Gastrocnemius medialis (tissue), 4 donors: Measurements from ENCODE around the gene PPRC1. TPM values are rescaled to one million over a fixed set of nuclear protein-coding genes. Genes with fewer than 3 reads are reported as not detected.

ENCODE experiments used
- ATAC-seq, 2 donors: fragments of 150-250 bp; one replicate each; pipeline ENCODE4 v1.9.1; 2016
- DNase-seq, 2 donors: peaks; one replicate each; pipeline ENCODE4 v3.0.0-alpha.2; 2019
- H3K27ac ChIP-seq, 4 donors: fragments of 200-600 bp; sonication (generic); 1 replicate in 1 of 4; 2 replicates in 3 of 4; pipeline ENCODE4 v1.5.1; 2016 to 2018; ENCODE audit warnings: mild to moderate bottlenecking in 2 of 4, moderate library complexity in 1 of 4
- H3K27me3 ChIP-seq, 3 donors: fragments of 200-600 bp; sonication (generic) in 2 of 3; 1 replicate in 1 of 3; 2 replicates in 2 of 3; pipeline versions ENCODE4 v1.5.1 to v1.6.0; 2016 to 2019; ENCODE audit warnings: mild to moderate bottlenecking in 1 of 3, moderate library complexity in 1 of 3
- H3K36me3 ChIP-seq, 2 donors: fragments of 200-600 bp; sonication (generic) in 1 of 2; one replicate each; pipeline ENCODE4 v1.5.1; 2017 to 2018
- H3K4me1 ChIP-seq, 2 donors: fragments of 200-600 bp; sonication (generic) in 1 of 2; one replicate each; pipeline ENCODE4 v1.5.1; 2016 to 2017; ENCODE audit warnings: mild to moderate bottlenecking in 2 of 2
- H3K4me3 ChIP-seq, 4 donors: fragments of 200-600 bp; sonication (generic) in 3 of 4; 1 replicate in 1 of 4; 2 replicates in 3 of 4; pipeline ENCODE4 v1.5.1; 2016 to 2019; ENCODE audit warnings: mild to moderate bottlenecking in 2 of 4
- H3K9me3 ChIP-seq, 3 donors: fragments of 200-600 bp; sonication (generic) in 2 of 3; 1 replicate in 1 of 3; 2 replicates in 2 of 3; pipeline ENCODE4 v1.5.1; 2016 to 2019
- POLR2A ChIP-seq, 2 donors: fragments of 450-650 bp; IDR thresholded peaks; one replicate each; pipeline ENCODE4 v1.6.1; 2017; ENCODE audit warnings: antibody characterized with exemption in 2 of 2, mild to moderate bottlenecking in 2 of 2, moderate library complexity in 2 of 2
- in situ Hi-C, 4 donors: fragments of 200-750 bp; cut with MboI; loops; one replicate each; pipeline versions ENCODE4 v1.15.0 to v1.8.0; 2017; ENCODE audit warnings: low sequenced_read_pairs in 4 of 4
- intact Hi-C: fragments of 100-400 bp; cut with DNase I; formaldehyde crosslinking; loops from one replicate; pipeline ENCODE4 v1.15.1; 2023; ENCODE audit warnings: low total_unique reads
- total RNA-seq, 4 donors: library from RNA; depleted of rRNA; stranded (reverse); fragments of >200 nt; gene quantifications; one replicate each; pipeline versions ENCODE4 v1.1.0 to v1.2.3, GENCODE V29; 2016
- TF ChIP-seq, protein P1 (sequence below), 5 experiments: fragments of 450-650 bp in 3 of 5; fragments of 200-600 bp in 2 of 5; sonication (generic) in 2 of 5; IDR thresholded peaks in 4 of 5; conservative IDR thresholded peaks in 1 of 5; 1 replicate in 4 of 5; 2 replicates in 1 of 5; pipeline ENCODE4 v1.5.1; 2016 to 2019; ENCODE audit warnings: antibody characterized with exemption in 5 of 5, mild to moderate bottlenecking in 3 of 5, moderate library complexity in 3 of 5

Gene PPRC1
- total RNA-seq, 4 donors from 2014 or later = 13.3 to 26.5 (median 17.1) TPM

DNA sequence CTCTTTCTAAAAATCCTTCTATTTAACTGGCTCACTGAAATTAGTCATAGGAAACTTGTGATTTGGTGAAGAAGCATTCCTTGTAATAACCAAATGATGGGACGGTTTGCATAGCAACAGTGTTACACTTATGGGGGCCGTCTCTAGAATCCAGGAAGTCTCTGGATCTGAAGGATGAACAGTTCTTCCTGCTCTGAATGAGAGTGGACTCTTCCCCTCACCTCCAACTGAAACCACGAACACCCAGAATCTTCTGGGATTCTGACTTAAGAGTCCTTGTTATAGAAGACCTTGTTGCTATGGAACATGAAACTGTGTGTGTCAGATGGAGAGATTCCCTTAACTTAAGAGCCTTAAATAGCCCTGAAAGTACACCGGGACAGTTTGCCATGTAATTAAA is 42.6 kb downstream of the PPRC1 start:
- DNase-seq (no peak), ATAC-seq (no peak)
- H3K4me1 ChIP-seq = peaks cover 4 to 8% of the 10 kb centered on the region in 2 donors
- H3K36me3 ChIP-seq = no peaks in the 10 kb centered on the region
- TF ChIP-seq, protein P1, sequence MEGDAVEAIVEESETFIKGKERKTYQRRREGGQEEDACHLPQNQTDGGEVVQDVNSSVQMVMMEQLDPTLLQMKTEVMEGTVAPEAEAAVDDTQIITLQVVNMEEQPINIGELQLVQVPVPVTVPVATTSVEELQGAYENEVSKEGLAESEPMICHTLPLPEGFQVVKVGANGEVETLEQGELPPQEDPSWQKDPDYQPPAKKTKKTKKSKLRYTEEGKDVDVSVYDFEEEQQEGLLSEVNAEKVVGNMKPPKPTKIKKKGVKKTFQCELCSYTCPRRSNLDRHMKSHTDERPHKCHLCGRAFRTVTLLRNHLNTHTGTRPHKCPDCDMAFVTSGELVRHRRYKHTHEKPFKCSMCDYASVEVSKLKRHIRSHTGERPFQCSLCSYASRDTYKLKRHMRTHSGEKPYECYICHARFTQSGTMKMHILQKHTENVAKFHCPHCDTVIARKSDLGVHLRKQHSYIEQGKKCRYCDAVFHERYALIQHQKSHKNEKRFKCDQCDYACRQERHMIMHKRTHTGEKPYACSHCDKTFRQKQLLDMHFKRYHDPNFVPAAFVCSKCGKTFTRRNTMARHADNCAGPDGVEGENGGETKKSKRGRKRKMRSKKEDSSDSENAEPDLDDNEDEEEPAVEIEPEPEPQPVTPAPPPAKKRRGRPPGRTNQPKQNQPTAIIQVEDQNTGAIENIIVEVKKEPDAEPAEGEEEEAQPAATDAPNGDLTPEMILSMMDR (IDR thresholded peaks at IDR 0.05 in 4 of 5, conservative IDR thresholded peaks at IDR 0.05 in 1 of 5) = no peak
- TF ChIP-seq POLR2A (IDR thresholded peaks at IDR 0.05) = no peak
- peak overlapping the region in 1 of 4 donors; percentile 56 for H3K27ac ChIP-seq
- in situ Hi-C loops (no loop called here), intact Hi-C loops (no loop called here)
- H3K27me3 ChIP-seq = no peaks in the 10 kb centered on the region
- H3K9me3 ChIP-seq = no peaks in the 10 kb centered on the region
- no peak overlapping the region for H3K4me3 ChIP-seq

DNA sequence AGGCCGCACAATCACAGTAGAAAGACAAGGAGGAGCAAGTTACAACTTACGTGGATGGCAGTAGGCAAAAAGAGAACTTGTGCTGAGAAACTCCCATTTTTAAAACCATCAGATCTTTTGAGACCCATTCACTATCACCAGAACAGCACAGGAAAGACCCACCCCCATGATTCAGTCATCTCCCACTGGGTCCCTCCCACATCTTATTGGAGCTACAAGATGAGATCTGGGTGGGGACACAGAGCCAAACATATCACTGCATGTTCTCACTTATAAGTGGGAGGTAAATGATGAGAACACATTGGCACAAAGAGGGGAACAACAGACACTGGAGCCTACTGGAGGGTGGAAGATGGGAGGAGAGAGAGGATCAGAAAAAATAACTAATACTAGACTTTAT is 51.8 kb downstream of the PPRC1 start:
- H3K36me3 ChIP-seq = no peaks in the 10 kb centered on the region
- no peaks in the 10 kb centered on the region for H3K27me3 ChIP-seq
- H3K9me3 ChIP-seq = no peaks in the 10 kb centered on the region
- in situ Hi-C loops = no loop called here
- no peaks in the 10 kb centered on the region for H3K4me1 ChIP-seq
- ATAC-seq = no peak
- no peak for DNase-seq
- H3K27ac ChIP-seq = no peak overlapping the region
- no peak overlapping the region for H3K4me3 ChIP-seq
- no peak for TF ChIP-seq POLR2A (IDR thresholded peaks at IDR 0.05)
- TF ChIP-seq, protein P1 (IDR thresholded peaks at IDR 0.05 in 4 of 5, conservative IDR thresholded peaks at IDR 0.05 in 1 of 5) = no peak
- intact Hi-C loops = no loop called here

DNA sequence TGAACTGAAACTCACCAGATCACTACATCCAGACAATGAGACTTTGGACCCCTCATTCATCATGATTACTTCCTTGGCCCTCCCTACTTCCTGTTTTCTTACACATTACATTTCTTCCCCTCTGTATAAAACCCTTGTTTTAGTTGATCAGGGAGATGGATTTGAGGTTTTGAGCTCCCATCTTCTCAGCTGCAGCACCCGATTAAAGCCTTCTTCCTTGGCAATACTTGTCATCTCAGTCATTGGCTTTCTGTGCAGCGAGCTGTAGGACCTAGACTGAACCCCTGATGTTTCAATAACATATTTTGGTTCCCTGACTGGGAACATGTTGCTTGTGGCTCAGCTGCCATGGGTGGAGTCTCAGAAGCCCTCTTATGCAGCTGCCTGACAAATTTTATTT is 52.4 kb downstream of the PPRC1 start:
- no peaks in the 10 kb centered on the region for H3K27me3 ChIP-seq
- no peak for ATAC-seq
- no peak overlapping the region for H3K27ac ChIP-seq
- H3K4me1 ChIP-seq = no peaks in the 10 kb centered on the region
- TF ChIP-seq, protein P1 (IDR thresholded peaks at IDR 0.05 in 4 of 5, conservative IDR thresholded peaks at IDR 0.05 in 1 of 5) = no peak
- TF ChIP-seq POLR2A (IDR thresholded peaks at IDR 0.05) = no peak
- H3K36me3 ChIP-seq = no peaks in the 10 kb centered on the region
- in situ Hi-C loops = no loop called here
- DNase-seq = no peak
- no peaks in the 10 kb centered on the region for H3K9me3 ChIP-seq
- intact Hi-C loops = no loop called here
- H3K4me3 ChIP-seq = no peak overlapping the region

DNA sequence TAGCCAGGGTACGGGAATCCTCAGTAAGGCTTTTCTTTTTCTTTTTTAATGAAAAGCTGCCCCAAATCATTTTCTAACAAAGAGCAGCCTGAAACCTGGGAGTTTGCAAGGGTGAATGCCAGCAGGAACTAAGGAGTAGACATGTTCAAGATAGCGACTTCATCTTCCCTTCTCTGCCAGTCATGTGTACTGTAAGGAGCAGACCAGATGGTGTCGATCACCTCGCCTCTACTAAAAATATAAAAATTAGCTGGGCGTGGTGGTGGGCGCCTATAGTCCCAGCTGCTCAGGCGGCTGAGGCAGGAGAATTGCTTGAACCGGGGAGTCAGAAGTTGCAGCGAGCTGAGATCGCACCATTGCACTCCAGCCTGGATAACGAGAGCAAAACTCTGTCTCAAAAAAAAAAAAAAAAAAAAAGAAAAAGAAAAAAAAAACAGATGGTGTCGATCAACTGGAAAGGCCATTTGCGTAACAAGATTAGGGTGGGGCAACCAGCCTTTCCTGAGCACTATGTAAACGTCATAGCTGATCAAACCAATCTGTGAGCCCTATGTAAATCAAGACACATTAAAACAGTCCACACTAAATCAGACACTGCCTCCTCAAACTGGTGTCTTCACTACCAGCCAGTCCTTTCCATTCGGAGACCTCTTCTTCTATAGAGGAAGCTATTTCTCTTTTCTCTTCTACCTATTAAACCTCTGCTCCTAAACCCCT is 53.1 kb downstream of the PPRC1 start:
- Histone ChIP-seq H3K4me3 (no peak overlapping the region), H3K4me1 (no peaks in the 10 kb centered on the region), H3K27me3 (no peaks in the 10 kb centered on the region), H3K36me3 (no peaks in the 10 kb centered on the region), H3K27ac (no peak overlapping the region), H3K9me3 (no peaks in the 10 kb centered on the region)
- intact Hi-C loops = no loop called here
- TF ChIP-seq POLR2A (IDR thresholded peaks at IDR 0.05) = no peak
- TF ChIP-seq, protein P1 (IDR thresholded peaks at IDR 0.05 in 4 of 5, conservative IDR thresholded peaks at IDR 0.05 in 1 of 5) = no peak
- DNase-seq (no peak), ATAC-seq (no peak)
- in situ Hi-C loops = no loop called here
